Forelimb muscle (tissue), 1 donor: Measurements from ENCODE around the gene ASB17. TPM values are rescaled to one million over a fixed set of nuclear protein-coding genes. Genes with fewer than 3 reads are reported as not detected.

ENCODE experiments used
- polyA plus RNA-seq: library from polyadenylated mRNA; unstranded; fragments of 120-200 nt; gene quantifications from one replicate; pipeline ENCODE4 v1.2.1, GENCODE V29; 2013; ENCODE audit not compliant: insufficient read length

ASB17 gene
- polyA plus RNA-seq, 1 donor, result not detected

Other genes starting within 250 kb of the ASB17 start
- 60.0 TPM for gene ACADM, start 207.7 kb downstream of the ASB17 start, polyA plus RNA-seq
- gene RABGGTB, start 146.1 kb downstream of the ASB17 start, polyA plus RNA-seq, result 93.3 TPM
- 0.33 TPM for gene MSH4, start 135.5 kb downstream of the ASB17 start, polyA plus RNA-seq
- gene ST6GALNAC3, start 142.3 kb upstream of the ASB17 start, polyA plus RNA-seq, result 5.0 TPM